ENCODE measurements around the gene KLHL18.

DNA sequence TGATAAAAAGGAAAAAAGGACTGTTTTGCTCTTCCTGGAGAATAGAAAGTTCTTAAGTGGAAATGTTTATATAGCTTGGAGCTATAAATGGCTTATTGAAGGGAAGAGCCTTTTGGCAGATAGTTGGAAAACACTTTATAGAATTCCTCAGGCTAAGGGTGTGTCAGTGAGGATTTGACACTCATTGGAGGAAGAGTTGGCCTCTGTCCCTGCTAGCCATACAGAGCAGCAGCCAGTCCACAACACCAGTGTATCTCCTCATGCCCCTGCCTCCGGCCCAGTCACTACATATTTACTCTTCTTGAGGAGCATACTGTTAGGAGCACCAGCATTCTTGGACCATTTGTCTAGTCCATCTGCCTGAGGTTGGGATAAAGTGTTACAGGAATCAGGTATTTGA lies 36.2 kb downstream of the KLHL18 start:
- no peak for TF ChIP-seq EP300 (IDR thresholded peaks at IDR 0.05)
- TF ChIP-seq, protein P1, sequence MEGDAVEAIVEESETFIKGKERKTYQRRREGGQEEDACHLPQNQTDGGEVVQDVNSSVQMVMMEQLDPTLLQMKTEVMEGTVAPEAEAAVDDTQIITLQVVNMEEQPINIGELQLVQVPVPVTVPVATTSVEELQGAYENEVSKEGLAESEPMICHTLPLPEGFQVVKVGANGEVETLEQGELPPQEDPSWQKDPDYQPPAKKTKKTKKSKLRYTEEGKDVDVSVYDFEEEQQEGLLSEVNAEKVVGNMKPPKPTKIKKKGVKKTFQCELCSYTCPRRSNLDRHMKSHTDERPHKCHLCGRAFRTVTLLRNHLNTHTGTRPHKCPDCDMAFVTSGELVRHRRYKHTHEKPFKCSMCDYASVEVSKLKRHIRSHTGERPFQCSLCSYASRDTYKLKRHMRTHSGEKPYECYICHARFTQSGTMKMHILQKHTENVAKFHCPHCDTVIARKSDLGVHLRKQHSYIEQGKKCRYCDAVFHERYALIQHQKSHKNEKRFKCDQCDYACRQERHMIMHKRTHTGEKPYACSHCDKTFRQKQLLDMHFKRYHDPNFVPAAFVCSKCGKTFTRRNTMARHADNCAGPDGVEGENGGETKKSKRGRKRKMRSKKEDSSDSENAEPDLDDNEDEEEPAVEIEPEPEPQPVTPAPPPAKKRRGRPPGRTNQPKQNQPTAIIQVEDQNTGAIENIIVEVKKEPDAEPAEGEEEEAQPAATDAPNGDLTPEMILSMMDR (IDR thresholded peaks at IDR 0.05): no peak

Data from sigmoid colon (tissue), 4 donors.